ENCODE measurements around the gene UGT1A4. TPM values are rescaled to one million over a fixed set of nuclear protein-coding genes. Genes with fewer than 3 reads are reported as not detected.

UGT1A4 gene
- total RNA-seq, 4 donors from 2014 or later, result 2.0 to 9.0 (median 4.9) TPM

- Histone ChIP-seq H3K27me3 (no peaks in the 10 kb centered on the region), H3K27ac (no peak overlapping the region), H3K4me3 (no peak overlapping the region), H3K9me3 (no peaks in the 10 kb centered on the region), H3K36me3 (no peaks in the 10 kb centered on the region), H3K4me1 (no peaks in the 10 kb centered on the region)
- WGBS, 2 donors (ENCODE audit: low coverage in 1 of 2), result 73% methylated on average over 10 of the region's 10 CpGs; no CpG with 5 or more reads in 1 of the 2 donors
- no peak for DNase-seq
- intact Hi-C loops (cut with DNase I; ENCODE audit: low total_unique reads) (no loop called here), in situ Hi-C loops (cut with MboI; ENCODE audit: low pct_ligation_motif_present in 1 of 4, low pct_unique_long_range_greater_than_20kb in 1 of 4, low sequenced_read_pairs in 3 of 4) (no loop called here)
- TF ChIP-seq EP300 (IDR thresholded peaks at IDR 0.05; ENCODE audit: low read depth) (no peak), CTCF (IDR thresholded peaks at IDR 0.05) (no peak), POLR2A (IDR thresholded peaks at IDR 0.05) (no peak), POLR2AphosphoS5 (IDR thresholded peaks at IDR 0.05) (no peak)
These were observed 89.7 kb downstream of the UGT1A4 start for GRCh38 chr2:233807966-233808935.

GRCh38 chr2:233810385-233810784, 91.8 kb downstream of the UGT1A4 start:
- DNase-seq, result no peak
- WGBS, 2 donors (ENCODE audit: low coverage in 1 of 2), result 72% methylated on average over 6 of the region's 6 CpGs; no CpG with 5 or more reads in 1 of the 2 donors

GRCh38 chr2:233811087-233811486, 92.6 kb downstream of the UGT1A4 start:
- no peaks in the 10 kb centered on the region for H3K4me1 ChIP-seq

More at GRCh38 chr2:233810385-233810784, 91.8 kb downstream of the UGT1A4 start:
- Histone ChIP-seq H3K4me1 (no peaks in the 10 kb centered on the region), H3K36me3 (no peaks in the 10 kb centered on the region), H3K27ac (no peak overlapping the region), H3K9me3 (no peaks in the 10 kb centered on the region), H3K4me3 (no peak overlapping the region), H3K27me3 (no peaks in the 10 kb centered on the region)
- intact Hi-C loops (cut with DNase I; ENCODE audit: low total_unique reads) (no loop called here), in situ Hi-C loops (cut with MboI; ENCODE audit: low pct_ligation_motif_present in 1 of 4, low pct_unique_long_range_greater_than_20kb in 1 of 4, low sequenced_read_pairs in 3 of 4) (no loop called here)
- TF ChIP-seq EP300 (IDR thresholded peaks at IDR 0.05; ENCODE audit: low read depth), result no peak
- TF ChIP-seq CTCF (IDR thresholded peaks at IDR 0.05), result no peak
- TF ChIP-seq POLR2A (IDR thresholded peaks at IDR 0.05), result no peak
- TF ChIP-seq POLR2AphosphoS5 (IDR thresholded peaks at IDR 0.05), result no peak

More at GRCh38 chr2:233811087-233811486, 92.6 kb downstream of the UGT1A4 start:
- no peak for DNase-seq
- Histone ChIP-seq H3K27ac (no peak overlapping the region), H3K36me3 (no peaks in the 10 kb centered on the region), H3K27me3 (no peaks in the 10 kb centered on the region), H3K4me3 (no peak overlapping the region), H3K9me3 (no peaks in the 10 kb centered on the region)
- intact Hi-C loops (cut with DNase I; ENCODE audit: low total_unique reads) (no loop called here), in situ Hi-C loops (cut with MboI; ENCODE audit: low pct_ligation_motif_present in 1 of 4, low pct_unique_long_range_greater_than_20kb in 1 of 4, low sequenced_read_pairs in 3 of 4) (no loop called here)
- WGBS, 2 donors (ENCODE audit: low coverage in 1 of 2), result 77% methylated on average over 4 of the region's 4 CpGs; no CpG with 5 or more reads in 1 of the 2 donors
- no peak for TF ChIP-seq CTCF (IDR thresholded peaks at IDR 0.05)
- no peak for TF ChIP-seq POLR2A (IDR thresholded peaks at IDR 0.05)
- no peak for TF ChIP-seq EP300 (IDR thresholded peaks at IDR 0.05; ENCODE audit: low read depth)
- TF ChIP-seq POLR2AphosphoS5 (IDR thresholded peaks at IDR 0.05), result no peak
